SJCRH30 (cell line): ENCODE data around the gene SNAI1. TPM values are rescaled to one million over a fixed set of nuclear protein-coding genes. Genes with fewer than 3 reads are reported as not detected.
"Not testable (repeated sequence)": the region's sequence is repeated elsewhere in the genome, so short reads cannot be mapped to it uniquely, and the experiment has no call there.

Source experiments
- DNase-seq, 2 experiments: peaks; one replicate each; pipeline ENCODE4 v3.0.0-alpha.2; 2015 to 2020
- H3K27ac ChIP-seq: fragments of 250-450 bp; sonication (Bioruptor Pico); 2 replicates; pipeline ENCODE4 v1.5.1; 2020; ENCODE audit warnings: mild to moderate bottlenecking, moderate library complexity
- H3K27me3 ChIP-seq: fragments of 250-450 bp; sonication (Bioruptor Pico); 2 replicates; pipeline ENCODE4 v1.5.1; 2020; ENCODE audit warnings: mild to moderate bottlenecking, moderate library complexity
- H3K36me3 ChIP-seq: fragments of 250-450 bp; sonication (Bioruptor Pico); 2 replicates; pipeline ENCODE4 v1.5.1; 2020; ENCODE audit warnings: mild to moderate bottlenecking, moderate library complexity
- H3K4me1 ChIP-seq: fragments of 250-450 bp; sonication (Bioruptor Pico); 2 replicates; pipeline ENCODE4 v1.5.1; 2020; ENCODE audit warnings: mild to moderate bottlenecking, moderate library complexity
- H3K4me3 ChIP-seq: fragments of 250-450 bp; sonication (Bioruptor Pico); 2 replicates; pipeline ENCODE4 v1.5.1; 2020; ENCODE audit warnings: mild to moderate bottlenecking, moderate library complexity
- H3K9me3 ChIP-seq: fragments of 250-450 bp; sonication (Bioruptor Pico); replicated peaks from 2 replicates; pipeline ENCODE4 v1.5.1; 2020; ENCODE audit warnings: mild to moderate bottlenecking, moderate library complexity
- total RNA-seq: library from RNA; depleted of rRNA; stranded (reverse); fragments of >200 nt; shearing (Covaris generic); gene quantifications from 2 replicates; pipeline ENCODE4 v1.2.3, GENCODE V29; 2014

SNAI1 gene
- total RNA-seq, 1 experiment from 2014 or later, result 29.7 TPM

GRCh38 chr20:49987868-49988690 is 5.3 kb downstream of the SNAI1 start:
- H3K4me1 ChIP-seq, result peaks cover 64% of the 10 kb centered on the region
- peak; percentile 75 to 78 for DNase-seq
- H3K27ac ChIP-seq, result peak overlapping the region; percentile 57
- peaks cover 57% of the 10 kb centered on the region for H3K36me3 ChIP-seq
- H3K4me3 ChIP-seq, result no peak overlapping the region
- H3K9me3 ChIP-seq, result no peaks in the 10 kb centered on the region
- H3K27me3 ChIP-seq, result no peaks in the 10 kb centered on the region

GRCh38 chr20:49989234-49990065 is 6.7 kb downstream of the SNAI1 start:
- Histone ChIP-seq H3K36me3 (peaks cover 49% of the 10 kb centered on the region), H3K4me3 (no peak overlapping the region), H3K9me3 (no peaks in the 10 kb centered on the region), H3K27me3 (no peaks in the 10 kb centered on the region), H3K27ac (peak overlapping the region; percentile 57), H3K4me1 (peaks cover 67% of the 10 kb centered on the region)
- DNase-seq, result peak; percentile 86 to 89

- DNase-seq, result peak in 1 of 2 experiments; percentile 58
- H3K4me3 ChIP-seq, result no peak overlapping the region
- no peaks in the 10 kb centered on the region for H3K27me3 ChIP-seq
- H3K9me3 ChIP-seq, result no peaks in the 10 kb centered on the region
- peak overlapping the region; percentile 57; the same call in 1 of the 2 replicates for H3K27ac ChIP-seq
- peaks cover 59% of the 10 kb centered on the region for H3K4me1 ChIP-seq
- H3K36me3 ChIP-seq, result peaks cover 40% of the 10 kb centered on the region
These were observed 7.5 kb downstream of the SNAI1 start for GRCh38 chr20:49990271-49990720.

DNA sequence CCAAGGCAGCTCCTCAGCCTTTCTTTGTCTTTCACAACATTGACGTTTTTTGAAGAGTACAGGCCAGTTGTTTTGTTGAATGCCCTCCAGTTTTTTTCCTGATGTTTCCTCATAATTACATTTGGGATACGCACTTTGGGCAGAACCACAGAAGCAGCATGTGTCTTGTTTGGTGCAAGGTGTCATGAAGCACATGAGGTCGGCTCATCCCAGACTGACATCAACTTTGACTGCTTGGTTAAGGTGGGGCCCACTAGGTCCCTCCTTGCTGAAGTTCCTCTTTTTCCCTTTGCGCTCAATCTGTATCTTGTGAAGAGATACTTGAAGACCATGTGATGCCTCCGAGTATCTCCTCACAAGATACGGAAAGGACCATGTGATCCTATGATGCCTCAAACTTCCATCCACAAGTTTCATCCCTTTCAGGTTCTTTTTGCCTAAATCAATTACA is 10.5 kb downstream of the SNAI1 start:
- no peak for DNase-seq
- H3K27ac ChIP-seq, result no peak overlapping the region
- no peaks in the 10 kb centered on the region; the same call in 1 of the 2 replicates for H3K27me3 ChIP-seq
- H3K4me3 ChIP-seq, result no peak overlapping the region
- H3K4me1 ChIP-seq, result peaks cover 35% of the 10 kb centered on the region
- peaks cover 11% of the 10 kb centered on the region for H3K36me3 ChIP-seq
- H3K9me3 ChIP-seq, result no peaks in the 10 kb centered on the region

DNA sequence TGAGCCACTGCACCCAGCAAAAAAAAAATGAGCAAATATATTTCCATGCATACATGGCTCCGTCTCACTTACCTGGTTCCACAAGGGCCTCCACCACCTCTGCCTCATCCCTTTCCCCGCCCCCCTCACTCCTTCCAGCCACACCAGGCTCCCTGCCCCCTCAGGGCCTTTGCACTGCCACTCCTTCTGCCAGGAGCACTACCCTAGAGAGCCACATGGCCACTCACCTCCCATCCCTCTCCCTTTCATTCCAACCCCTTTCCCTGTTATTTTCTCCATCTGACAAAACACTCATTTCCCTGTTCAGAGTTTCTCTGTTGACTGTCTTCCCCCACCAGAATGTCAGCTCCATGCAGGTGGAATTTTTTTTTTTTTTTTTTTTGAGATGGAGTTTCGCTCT is 12.8 kb downstream of the SNAI1 start:
- DNase-seq, result no peak
- Histone ChIP-seq H3K9me3 (no peaks in the 10 kb centered on the region), H3K4me3 (no peak overlapping the region), H3K27me3 (no peaks in the 10 kb centered on the region; the same call in 1 of the 2 replicates), H3K36me3 (no peaks in the 10 kb centered on the region), H3K4me1 (peaks cover 17% of the 10 kb centered on the region; the same call in 1 of the 2 replicates), H3K27ac (no peak overlapping the region)

GRCh38 chr20:49998478-49999188 is 15.9 kb downstream of the SNAI1 start:
- not testable (repeated sequence) for DNase-seq, H3K9me3 ChIP-seq, H3K27ac ChIP-seq, H3K27me3 ChIP-seq, H3K4me3 ChIP-seq, H3K36me3 ChIP-seq
- peaks cover 19% of the 10 kb centered on the region; the same call in 1 of the 2 replicates for H3K4me1 ChIP-seq

DNA sequence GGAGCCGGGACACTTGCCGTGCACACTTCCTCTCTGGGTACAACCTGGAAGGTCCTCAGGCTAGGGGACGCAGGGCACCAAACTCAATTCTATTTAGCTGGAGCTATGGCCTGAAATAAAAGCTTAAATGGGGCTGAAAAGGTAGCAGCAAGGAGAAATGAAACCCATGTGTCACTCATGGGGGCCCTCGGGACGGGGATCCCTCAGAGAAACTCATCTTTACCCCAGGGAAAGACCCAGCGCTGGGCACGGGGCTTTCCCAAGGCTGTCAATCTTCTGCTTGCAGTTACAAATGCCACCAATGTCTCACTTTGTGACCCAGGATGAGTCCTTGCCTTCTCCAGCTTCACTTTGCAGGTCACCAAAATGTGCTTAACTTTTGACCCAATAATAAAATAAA is 16.5 kb downstream of the SNAI1 start:
- H3K9me3 ChIP-seq, result no peaks in the 10 kb centered on the region
- no peaks in the 10 kb centered on the region; the same call in 1 of the 2 replicates for H3K27me3 ChIP-seq

GRCh38 chr20:50000548-50001222 is 17.9 kb downstream of the SNAI1 start:
- H3K27ac ChIP-seq, DNase-seq, H3K27me3 ChIP-seq, H3K9me3 ChIP-seq, H3K4me3 ChIP-seq, H3K36me3 ChIP-seq: not testable (repeated sequence)
- peaks cover 15% of the 10 kb centered on the region; the same call in 1 of the 2 replicates for H3K4me1 ChIP-seq

More for the DNA sequence above, 16.5 kb downstream of the SNAI1 start:
- DNase-seq, result no peak
- Histone ChIP-seq H3K4me1 (peaks cover 15% of the 10 kb centered on the region; the same call in 1 of the 2 replicates), H3K27ac (no peak overlapping the region), H3K36me3 (no peaks in the 10 kb centered on the region), H3K4me3 (no peak overlapping the region)

DNA sequence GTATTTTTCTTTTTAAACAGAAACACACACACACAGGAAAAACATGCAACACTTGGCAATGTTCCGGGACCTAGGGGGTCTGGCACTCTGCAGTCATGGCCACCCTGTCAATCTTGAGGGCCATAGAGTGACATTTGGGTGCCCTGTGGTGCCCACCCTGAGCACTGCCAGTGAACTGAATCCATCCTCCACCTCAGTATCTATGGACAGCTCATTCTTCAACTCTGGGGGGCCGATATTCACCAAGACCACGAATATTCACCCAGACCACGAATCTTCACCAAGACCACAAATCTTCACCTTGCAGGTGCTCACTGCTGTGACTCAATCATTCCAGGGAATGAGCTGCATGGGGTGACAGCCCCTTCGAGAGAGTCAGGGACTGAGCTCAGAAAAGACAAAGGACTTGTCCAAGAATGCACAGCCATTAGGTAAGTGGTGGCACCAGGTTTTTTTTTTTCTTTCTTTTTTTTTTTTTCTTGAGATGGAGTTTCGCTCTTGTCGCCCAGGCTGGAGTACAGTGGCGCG is 19.1 kb downstream of the SNAI1 start:
- H3K9me3 ChIP-seq, result no peaks in the 10 kb centered on the region
- no peaks in the 10 kb centered on the region for H3K36me3 ChIP-seq
- no peaks in the 10 kb centered on the region; the same call in 1 of the 2 replicates for H3K27me3 ChIP-seq
- peaks cover 15% of the 10 kb centered on the region; the same call in 1 of the 2 replicates for H3K4me1 ChIP-seq
- no peak overlapping the region for H3K4me3 ChIP-seq
- no peak overlapping the region for H3K27ac ChIP-seq
- DNase-seq, result no peak

DNA sequence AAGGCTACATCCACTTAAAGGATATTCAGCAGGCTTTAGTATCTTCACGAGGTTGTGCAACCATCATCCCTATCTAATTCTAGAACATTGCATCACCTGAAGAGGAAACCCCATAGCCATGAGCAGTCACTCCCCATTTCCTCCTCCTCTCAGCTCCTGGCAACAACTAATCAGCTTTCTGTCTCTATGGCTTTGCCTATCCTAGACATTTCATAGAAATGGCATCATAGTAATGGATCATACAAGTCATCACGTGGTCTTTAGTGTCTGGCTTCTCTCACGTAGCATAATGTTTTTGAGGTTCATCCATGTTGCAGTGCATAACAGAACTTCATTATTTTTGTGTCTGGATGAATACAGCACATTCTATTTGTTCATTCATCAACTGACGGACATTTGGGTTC is 20.5 kb downstream of the SNAI1 start:
- no peaks in the 10 kb centered on the region for H3K9me3 ChIP-seq
- H3K36me3 ChIP-seq, result no peaks in the 10 kb centered on the region
- no peak for DNase-seq
- no peak overlapping the region for H3K4me3 ChIP-seq
- no peaks in the 10 kb centered on the region for H3K27me3 ChIP-seq
- H3K27ac ChIP-seq, result no peak overlapping the region
- peaks cover 18% of the 10 kb centered on the region; the same call in 1 of the 2 replicates for H3K4me1 ChIP-seq

- no peak for DNase-seq
- Histone ChIP-seq H3K36me3 (no peaks in the 10 kb centered on the region), H3K9me3 (no peaks in the 10 kb centered on the region), H3K27ac (no peak overlapping the region), H3K27me3 (no peaks in the 10 kb centered on the region), H3K4me3 (no peak overlapping the region), H3K4me1 (peaks cover 18% of the 10 kb centered on the region; the same call in 1 of the 2 replicates)
These were observed 21.4 kb downstream of the SNAI1 start for GRCh38 chr20:50004229-50004628.

DNA sequence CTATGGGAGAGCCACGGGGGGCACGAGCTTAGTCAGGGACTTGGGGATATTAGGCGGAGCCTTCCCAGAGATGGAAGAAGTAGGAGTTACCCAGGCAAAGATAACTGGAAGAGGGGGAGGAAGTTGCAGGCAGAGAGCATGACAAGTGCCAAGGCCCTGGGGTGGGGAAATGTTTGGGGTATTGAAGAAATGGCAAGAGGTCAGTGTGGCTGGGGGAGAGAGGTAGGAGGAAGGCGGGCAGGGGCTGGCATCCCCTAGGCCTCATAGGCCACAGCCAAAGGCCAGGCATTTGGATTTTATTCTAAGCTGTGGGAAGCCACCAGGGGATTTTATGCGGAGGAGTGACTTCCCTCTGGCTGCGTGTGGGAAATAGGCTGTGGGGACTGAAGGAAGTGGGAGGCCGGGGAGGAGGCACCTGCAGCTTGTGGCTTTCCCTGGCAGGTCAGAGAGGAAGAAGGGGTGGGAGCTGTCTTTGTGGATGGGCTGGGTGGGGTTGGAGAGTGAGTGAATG is 22.7 kb downstream of the SNAI1 start:
- no peaks in the 10 kb centered on the region for H3K27me3 ChIP-seq
- H3K36me3 ChIP-seq, result no peaks in the 10 kb centered on the region
- H3K4me1 ChIP-seq, result peaks cover 23% of the 10 kb centered on the region; the same call in 1 of the 2 replicates
- no peak for DNase-seq
- H3K4me3 ChIP-seq, result no peak overlapping the region
- no peak overlapping the region for H3K27ac ChIP-seq
- no peaks in the 10 kb centered on the region for H3K9me3 ChIP-seq

- no peak overlapping the region for H3K27ac ChIP-seq
- H3K27me3 ChIP-seq, result no peaks in the 10 kb centered on the region
- no peak for DNase-seq
- H3K9me3 ChIP-seq, result no peaks in the 10 kb centered on the region
- H3K4me3 ChIP-seq, result no peak overlapping the region
- no peaks in the 10 kb centered on the region for H3K36me3 ChIP-seq
- peaks cover 33% of the 10 kb centered on the region for H3K4me1 ChIP-seq
These were observed 24.6 kb downstream of the SNAI1 start for GRCh38 chr20:50007369-50007768.
